Measurements from ENCODE around the gene RUFY2. TPM values are rescaled to one million over a fixed set of nuclear protein-coding genes. Genes with fewer than 3 reads are reported as not detected.
A peak's percentile ranks its signal among the peaks of the same experiment; 100 is the strongest.
"Not testable (repeated sequence)": the region's sequence is repeated elsewhere in the genome, so short reads cannot be mapped to it uniquely, and the experiment has no call there.

Gene RUFY2
- total RNA-seq, 4 donors from 2014 or later, result 8.1 to 25.4 (median 14.0) TPM

DNA sequence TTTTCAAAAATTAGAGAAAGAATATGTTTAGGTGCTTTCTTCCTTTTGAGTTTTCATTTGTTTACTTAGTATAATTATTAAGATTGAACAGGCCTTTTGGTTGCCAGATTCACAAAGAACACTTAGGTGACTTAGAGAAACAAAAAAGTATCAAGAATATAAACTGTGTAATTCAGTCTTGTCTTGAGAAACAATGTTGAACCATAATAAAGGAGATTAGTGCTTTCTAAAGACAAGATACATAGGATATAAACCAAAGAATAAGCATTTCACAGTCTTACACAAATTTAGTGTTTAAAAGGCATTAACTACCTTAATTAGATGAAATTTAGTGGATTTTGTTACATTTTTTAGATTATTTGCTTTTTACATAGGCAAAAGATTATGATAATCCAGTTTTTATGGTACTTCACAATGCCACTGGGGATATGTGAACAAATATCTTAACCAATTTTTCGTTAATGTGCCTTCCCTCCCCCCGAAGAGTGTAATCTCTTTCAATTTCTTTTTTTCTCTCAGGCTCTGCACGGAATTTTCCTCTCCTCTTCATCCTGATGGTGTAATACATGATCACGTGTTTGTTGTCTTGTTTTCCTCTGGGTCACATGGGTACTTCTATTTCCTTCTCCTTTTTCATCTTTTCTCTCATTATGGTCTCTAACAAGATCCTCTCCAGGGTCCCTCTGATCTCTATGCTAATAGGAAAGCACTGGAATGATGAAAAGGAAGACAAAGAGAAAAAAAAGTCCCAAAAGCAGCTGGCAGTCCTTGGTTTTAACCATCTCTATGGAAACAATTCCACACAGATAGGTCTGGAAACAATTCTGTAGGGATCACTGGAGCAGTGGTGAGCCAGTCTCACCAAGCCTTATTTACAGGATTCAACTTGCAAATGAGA is 78.9 kb downstream of the RUFY2 start:
- Histone ChIP-seq H3K36me3 (no peaks in the 10 kb centered on the region), H3K27me3 (no peaks in the 10 kb centered on the region), H3K9me3 (no peaks in the 10 kb centered on the region), H3K27ac (peak overlapping the region; percentile 37 to 100 (median 84)), H3K4me3 (peak overlapping the region in 2 of 4 donors; percentile 7 to 52), H3K4me1 (peaks cover 6 to 34% (median 25%) of the 10 kb centered on the region in 3 donors)
- 10 to 16% methylated on average over 4 of the region's 4 CpGs for WGBS, 2 donors
- no peak for DNase-seq
- TF ChIP-seq CTCF (IDR thresholded peaks at IDR 0.05) (no peak), POLR2A (IDR thresholded peaks at IDR 0.05) (no peak)
- intact Hi-C loops (cut with DNase I), result no loop called here

GRCh38 chr10:68324396-68324795 is 82.7 kb downstream of the RUFY2 start:
- H3K9me3 ChIP-seq; H3K27ac ChIP-seq; H3K27me3 ChIP-seq; H3K36me3 ChIP-seq; H3K4me3 ChIP-seq; DNase-seq; intact Hi-C loops (cut with DNase I): not testable (repeated sequence)
- 91 to 94% methylated on average over 4 of the region's 4 CpGs for WGBS, 2 donors
- H3K4me1 ChIP-seq, result peaks cover 6 to 23% (median 17%) of the 10 kb centered on the region in 3 donors

DNA sequence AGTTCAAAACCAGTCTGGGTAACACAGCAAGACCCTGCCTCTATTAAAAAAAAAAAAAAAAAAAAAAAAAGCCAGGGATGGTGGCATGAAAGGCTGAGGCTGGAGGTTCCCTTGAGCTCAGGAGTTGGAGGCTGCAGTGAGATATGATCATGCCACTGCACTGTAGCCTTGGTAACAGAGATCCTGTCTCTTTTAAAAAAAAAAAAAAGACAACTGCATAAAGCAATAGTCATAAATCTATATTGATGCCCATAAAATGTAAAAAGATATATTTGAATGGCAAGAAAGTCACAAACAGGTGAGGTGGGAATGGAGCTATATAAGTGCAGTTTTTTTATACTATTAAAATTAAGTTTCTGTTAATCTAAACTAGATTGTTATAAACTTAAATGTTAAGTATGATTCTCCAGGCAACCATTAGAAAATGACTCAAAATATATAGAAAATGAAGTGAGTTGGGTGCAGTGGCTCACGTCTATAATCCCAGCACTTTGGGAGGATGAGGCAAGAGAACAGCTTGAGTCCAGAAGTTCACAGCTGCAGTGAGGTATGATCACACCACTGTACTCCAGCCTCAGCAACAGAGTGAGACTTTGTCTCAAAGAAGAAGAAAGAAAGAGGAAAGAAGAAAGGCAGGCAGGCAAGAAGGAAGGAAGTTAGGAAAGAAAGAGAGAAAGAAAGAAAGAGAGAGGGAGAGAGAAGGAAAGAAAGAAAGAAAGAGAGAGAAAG is 88.6 kb downstream of the RUFY2 start:
- no peaks in the 10 kb centered on the region for H3K4me1 ChIP-seq
- intact Hi-C loops (cut with DNase I), result no loop called here
- no peaks in the 10 kb centered on the region for H3K36me3 ChIP-seq
- peaks cover 0 to 14% (median 0%) of the 10 kb centered on the region in 3 donors for H3K9me3 ChIP-seq
- no peaks in the 10 kb centered on the region for H3K27me3 ChIP-seq
- TF ChIP-seq POLR2A (IDR thresholded peaks at IDR 0.05), result no peak
- no peak for TF ChIP-seq CTCF (IDR thresholded peaks at IDR 0.05)
- 75 to 86% methylated on average over 1 of the region's 1 CpG for WGBS, 2 donors
- no peak overlapping the region for H3K27ac ChIP-seq
- no peak for DNase-seq
- no peak overlapping the region for H3K4me3 ChIP-seq

DNA sequence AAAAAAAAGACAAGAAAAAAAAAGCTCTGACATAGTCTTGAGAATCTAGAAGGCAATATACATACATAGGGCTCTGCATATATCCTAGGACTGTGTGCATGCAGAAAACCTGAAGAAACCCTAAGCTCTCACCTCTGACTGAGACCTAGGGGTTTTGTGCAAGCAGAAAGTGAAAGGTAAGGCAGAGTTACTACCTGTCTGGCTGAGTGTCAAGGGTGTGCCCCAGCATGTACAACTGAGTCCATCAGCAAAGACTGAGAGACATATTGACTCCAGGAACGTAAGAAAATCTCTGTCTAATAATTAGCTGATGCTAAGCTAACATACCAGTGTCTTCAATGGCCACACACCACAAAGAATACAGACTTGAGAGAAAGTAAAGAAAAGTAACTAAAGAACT is 91.5 kb downstream of the RUFY2 start:
- H3K27me3 ChIP-seq, result no peaks in the 10 kb centered on the region
- WGBS, 2 donors, result 10 to 78% methylated on average over 1 of the region's 1 CpG
- DNase-seq, result no peak
- no peak overlapping the region for H3K27ac ChIP-seq
- H3K9me3 ChIP-seq, result peaks cover 0 to 14% (median 0%) of the 10 kb centered on the region in 3 donors
- no peaks in the 10 kb centered on the region for H3K4me1 ChIP-seq
- intact Hi-C loops (cut with DNase I), result no loop called here
- no peak overlapping the region for H3K4me3 ChIP-seq
- TF ChIP-seq POLR2A (IDR thresholded peaks at IDR 0.05) (no peak), CTCF (IDR thresholded peaks at IDR 0.05) (no peak)
- H3K36me3 ChIP-seq, result no peaks in the 10 kb centered on the region

- DNase-seq; H3K4me1 ChIP-seq; H3K36me3 ChIP-seq; H3K27ac ChIP-seq; intact Hi-C loops (cut with DNase I); H3K4me3 ChIP-seq; H3K27me3 ChIP-seq: not testable (repeated sequence)
- peaks cover 0 to 14% (median 0%) of the 10 kb centered on the region in 3 donors for H3K9me3 ChIP-seq
- WGBS, 2 donors, result 100% methylated on average over 6 of the region's 6 CpGs; no CpG with 5 or more reads in 1 of the 2 donors
These were observed 92.1 kb downstream of the RUFY2 start for GRCh38 chr10:68314930-68315329.

DNA sequence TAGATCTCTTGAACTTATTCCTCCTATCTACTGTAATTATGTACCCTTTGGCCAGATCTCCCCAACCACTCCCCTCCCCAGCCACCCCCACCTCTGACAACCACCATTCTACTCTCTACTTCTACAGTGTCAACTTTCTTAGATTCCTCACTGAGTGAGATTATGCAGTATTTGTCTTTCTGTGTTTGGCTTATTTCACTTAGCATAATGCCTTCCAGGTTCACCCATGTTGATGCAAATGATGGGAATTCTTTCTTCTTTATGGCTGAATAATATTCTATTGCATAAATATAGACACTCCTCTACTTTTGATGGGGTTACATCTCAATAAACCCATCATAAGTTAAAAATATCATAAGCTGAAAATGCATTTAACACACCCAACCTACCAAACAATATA is 96.5 kb downstream of the RUFY2 start:
- H3K36me3 ChIP-seq, result no peaks in the 10 kb centered on the region
- H3K27ac ChIP-seq, result no peak overlapping the region
- no peaks in the 10 kb centered on the region for H3K9me3 ChIP-seq
- no peak for DNase-seq
- H3K4me1 ChIP-seq, result no peaks in the 10 kb centered on the region
- no peak overlapping the region for H3K4me3 ChIP-seq
- no peaks in the 10 kb centered on the region for H3K27me3 ChIP-seq
- TF ChIP-seq POLR2A (IDR thresholded peaks at IDR 0.05), result no peak
- TF ChIP-seq CTCF (IDR thresholded peaks at IDR 0.05), result no peak
- intact Hi-C loops (cut with DNase I), result no loop called here
